Keratinocyte (primary cell): ENCODE results near the gene HOMER1. TPM values are rescaled to one million over a fixed set of nuclear protein-coding genes. Genes with fewer than 3 reads are reported as not detected.

Experiments used
- DNase-seq: peaks from one replicate; pipeline ENCODE4 v3.0.0-alpha.2; 2011; ENCODE audit warnings: low read depth, missing footprints, low spot score
- FAIRE-seq: peaks from 2 replicates; lab custom pipeline; 2011; peaks lifted over from hg19 to GRCh38; lab: Jason Lieb, UNC
- H2AFZ ChIP-seq: 2 replicates; pipeline ENCODE4 v1.6.0; 2012; ENCODE audit warnings: low read length, control low read depth, inconsistent platforms; ENCODE audit not compliant: control insufficient read depth
- H3K27ac ChIP-seq: 2 replicates; pipeline ENCODE4 v1.5.1; 2011; ENCODE audit warnings: low read length; ENCODE audit not compliant: control insufficient read depth, insufficient read depth
- H3K27me3 ChIP-seq: 3 replicates; pipeline ENCODE4 v1.6.0; 2011; ENCODE audit warnings: low read length; ENCODE audit not compliant: control insufficient read depth, insufficient read depth; ENCODE audit errors: extremely low read depth
- H3K36me3 ChIP-seq, 2 experiments: 2 replicates in 1 of 2; 3 replicates in 1 of 2; pipeline ENCODE4 v1.5.1; 2011; ENCODE audit warnings: low read length in 2 of 2, mild to moderate bottlenecking in 1 of 2; ENCODE audit not compliant: control insufficient read depth in 2 of 2, insufficient read depth in 2 of 2; ENCODE audit errors: extremely low read depth in 1 of 2
- H3K4me1 ChIP-seq: 3 replicates; pipeline ENCODE4 v1.5.1; 2011; ENCODE audit warnings: low read length; ENCODE audit not compliant: control insufficient read depth, insufficient read depth; ENCODE audit errors: extremely low read depth
- H3K4me2 ChIP-seq: 3 replicates; pipeline ENCODE4 v1.6.0; 2011; ENCODE audit warnings: low read depth, low read length; ENCODE audit not compliant: control insufficient read depth, insufficient read depth; ENCODE audit errors: extremely low read depth
- H3K4me3 ChIP-seq, 3 experiments: fragments of 200-600 bp in 1 of 3; sonication (generic) in 1 of 3; 2 replicates in 2 of 3; 3 replicates in 1 of 3; pipeline ENCODE4 v1.5.1; 2011 to 2016; ENCODE audit warnings: low read length in 3 of 3, mild to moderate bottlenecking in 3 of 3, control low read depth in 2 of 3, inconsistent platforms in 1 of 3, low read depth in 1 of 3, mixed read lengths in 1 of 3, mixed run types in 1 of 3, moderate library complexity in 1 of 3; ENCODE audit not compliant: control insufficient read depth in 2 of 3, insufficient read depth in 2 of 3; ENCODE audit errors: extremely low read depth in 1 of 3
- H3K79me2 ChIP-seq: 2 replicates; pipeline ENCODE4 v1.6.0; 2012; ENCODE audit warnings: low read length; ENCODE audit not compliant: control insufficient read depth, insufficient read depth
- H3K9ac ChIP-seq: 3 replicates; pipeline ENCODE4 v1.6.0; 2011; ENCODE audit warnings: low read length; ENCODE audit not compliant: control insufficient read depth, insufficient read depth; ENCODE audit errors: extremely low read depth
- H3K9me1 ChIP-seq: 3 replicates; pipeline ENCODE4 v1.6.0; 2011; ENCODE audit warnings: low read length; ENCODE audit not compliant: control insufficient read depth, insufficient read depth; ENCODE audit errors: extremely low read depth
- H3K9me3 ChIP-seq: 2 replicates; pipeline ENCODE4 v1.5.1; 2012; ENCODE audit warnings: low read depth, low read length; ENCODE audit not compliant: control insufficient read depth
- H4K20me1 ChIP-seq: 3 replicates; pipeline ENCODE4 v1.6.0; 2011; ENCODE audit warnings: low read length; ENCODE audit not compliant: control insufficient read depth, insufficient read depth; ENCODE audit errors: extremely low read depth
- EZH2 ChIP-seq: IDR thresholded peaks from one replicate; pipeline ENCODE4 v1.6.1; 2012; ENCODE audit warnings: inconsistent platforms, mild to moderate bottlenecking, low read length, moderate library complexity
- dilution Hi-C: fragments of 300-500 bp; cut with MboI; formaldehyde crosslinking; loops from one replicate; pipeline ENCODE4 v1.7.0; 2020; ENCODE audit warnings: low sequenced_read_pairs; ENCODE audit not compliant: extremely low pct_ligation_motif_present
- polyA plus RNA-seq, 5 experiments: library from polyadenylated mRNA; depleted of rRNA in 3 of 5; stranded (reverse) in 3 of 5; stranded (forward) in 1 of 5; unstranded in 1 of 5; fragments of >200 nt; gene quantifications; 1 replicate in 1 of 5; 2 replicates in 3 of 5; 3 replicates in 1 of 5; pipeline versions ENCODE4 v1.2.1 to v1.2.3, GENCODE V29; 2011 to 2012; ENCODE audit warnings: missing spikeins in 2 of 5, low read depth in 1 of 5, low replicate concordance in 1 of 5
- TF ChIP-seq, protein P1 (sequence below), 3 experiments: IDR thresholded peaks in 1 of 3; conservative IDR thresholded peaks in 1 of 3; optimal IDR thresholded peaks in 1 of 3; 2 replicates in 2 of 3; 3 replicates in 1 of 3; pipeline versions ENCODE3 to v1.5.1; 2011; ENCODE audit warnings: low read length in 3 of 3, mild to moderate bottlenecking in 3 of 3, moderate library complexity in 2 of 3, control low read depth in 1 of 3, inconsistent platforms in 1 of 3; ENCODE audit not compliant: insufficient read depth in 2 of 3; ENCODE audit errors: extremely low read depth in 1 of 3

HOMER1 gene
- polyA plus RNA-seq, 1 donor (not counting 4 experiments of a cell fraction or from before 2014, with no cell fraction given), result 6.5 TPM

DNA sequence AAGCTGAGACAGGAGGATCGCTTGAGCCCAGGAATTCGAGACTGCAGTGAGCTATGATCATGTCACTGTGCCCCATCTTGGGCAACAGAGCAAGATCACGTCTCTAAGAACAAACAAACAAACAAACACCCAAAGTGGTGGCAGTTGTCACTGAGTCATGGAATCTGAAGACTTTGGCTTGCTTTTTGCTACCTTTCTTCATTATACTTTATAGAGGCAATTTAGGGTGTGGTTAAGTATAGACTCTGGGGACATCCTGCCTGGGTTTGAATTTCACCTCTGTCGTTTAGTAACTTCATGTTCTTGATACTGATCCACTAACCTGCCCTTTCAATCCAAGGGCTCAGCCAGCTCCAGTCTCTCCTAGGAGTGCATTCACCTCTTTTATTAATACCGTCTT, 13.0 kb upstream of the HOMER1 start:
- Histone ChIP-seq H3K9me1 (no peaks in the 10 kb centered on the region), H3K4me2 (no peak overlapping the region), H3K4me3 (no peak overlapping the region), H3K79me2 (no peaks in the 10 kb centered on the region), H2AFZ (no peak overlapping the region), H3K9me3 (no peaks in the 10 kb centered on the region), H3K4me1 (no peaks in the 10 kb centered on the region), H3K27ac (no peak overlapping the region), H4K20me1 (no peaks in the 10 kb centered on the region), H3K9ac (no peak overlapping the region), H3K27me3 (no peaks in the 10 kb centered on the region), H3K36me3 (no peaks in the 10 kb centered on the region)
- dilution Hi-C loops, result no loop called here
- FAIRE-seq (no peak), DNase-seq (no peak)
- TF ChIP-seq EZH2, result no peak
- TF ChIP-seq, protein P1, sequence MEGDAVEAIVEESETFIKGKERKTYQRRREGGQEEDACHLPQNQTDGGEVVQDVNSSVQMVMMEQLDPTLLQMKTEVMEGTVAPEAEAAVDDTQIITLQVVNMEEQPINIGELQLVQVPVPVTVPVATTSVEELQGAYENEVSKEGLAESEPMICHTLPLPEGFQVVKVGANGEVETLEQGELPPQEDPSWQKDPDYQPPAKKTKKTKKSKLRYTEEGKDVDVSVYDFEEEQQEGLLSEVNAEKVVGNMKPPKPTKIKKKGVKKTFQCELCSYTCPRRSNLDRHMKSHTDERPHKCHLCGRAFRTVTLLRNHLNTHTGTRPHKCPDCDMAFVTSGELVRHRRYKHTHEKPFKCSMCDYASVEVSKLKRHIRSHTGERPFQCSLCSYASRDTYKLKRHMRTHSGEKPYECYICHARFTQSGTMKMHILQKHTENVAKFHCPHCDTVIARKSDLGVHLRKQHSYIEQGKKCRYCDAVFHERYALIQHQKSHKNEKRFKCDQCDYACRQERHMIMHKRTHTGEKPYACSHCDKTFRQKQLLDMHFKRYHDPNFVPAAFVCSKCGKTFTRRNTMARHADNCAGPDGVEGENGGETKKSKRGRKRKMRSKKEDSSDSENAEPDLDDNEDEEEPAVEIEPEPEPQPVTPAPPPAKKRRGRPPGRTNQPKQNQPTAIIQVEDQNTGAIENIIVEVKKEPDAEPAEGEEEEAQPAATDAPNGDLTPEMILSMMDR (optimal IDR thresholded peaks at IDR 0.05 in 1 of 3, IDR thresholded peaks at IDR 0.05 in 1 of 3, conservative IDR thresholded peaks at IDR 0.05 in 1 of 3; ENCODE audit: extremely low read depth in 1 of 3, insufficient read depth in 2 of 3, low read length in 3 of 3), result no peak

DNA sequence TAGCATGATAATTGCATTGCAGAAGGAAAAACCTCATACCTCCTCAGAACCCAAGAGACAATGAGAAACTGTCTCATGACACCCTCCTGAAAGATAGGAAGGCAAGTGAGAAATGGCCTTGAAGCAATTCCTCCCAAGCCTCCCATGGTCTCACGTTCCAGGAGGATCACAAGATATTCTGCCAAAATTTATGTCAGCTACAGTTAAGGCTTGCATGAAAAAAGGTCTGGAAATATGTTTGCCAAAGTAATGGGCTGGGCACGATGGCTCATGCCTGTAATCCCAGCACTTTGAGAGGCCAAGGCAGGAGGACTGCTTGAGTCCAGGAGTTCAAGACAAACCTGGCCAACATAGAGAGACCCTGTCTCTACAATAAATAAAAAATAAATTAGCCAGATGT, 12.6 kb upstream of the HOMER1 start:
- dilution Hi-C loops, result no loop called here
- Histone ChIP-seq H4K20me1 (no peaks in the 10 kb centered on the region), H3K4me3 (no peak overlapping the region), H3K9me3 (no peaks in the 10 kb centered on the region), H3K27ac (no peak overlapping the region), H3K4me2 (no peak overlapping the region), H3K27me3 (no peaks in the 10 kb centered on the region), H3K9ac (no peak overlapping the region), H2AFZ (no peak overlapping the region), H3K9me1 (no peaks in the 10 kb centered on the region), H3K79me2 (no peaks in the 10 kb centered on the region), H3K36me3 (no peaks in the 10 kb centered on the region), H3K4me1 (no peaks in the 10 kb centered on the region)
- TF ChIP-seq, protein P1 (optimal IDR thresholded peaks at IDR 0.05 in 1 of 3, IDR thresholded peaks at IDR 0.05 in 1 of 3, conservative IDR thresholded peaks at IDR 0.05 in 1 of 3; ENCODE audit: extremely low read depth in 1 of 3, insufficient read depth in 2 of 3, low read length in 3 of 3), result no peak
- TF ChIP-seq EZH2, result no peak
- no peak for FAIRE-seq
- no peak for DNase-seq
